GM12874 (cell line): ENCODE data around the gene AKAP7.

Source experiments
- CTCF ChIP-seq: IDR thresholded peaks from 2 replicates; pipeline ENCODE4 v1.5.1; 2011; ENCODE audit warnings: low read depth, mild to moderate bottlenecking, control low read depth, low read length, moderate library complexity; ENCODE audit not compliant: insufficient read depth

AKAP7 gene

GRCh38 chr6:131270534-131270933 is 135.3 kb downstream of the AKAP7 start:
- no peak for TF ChIP-seq CTCF

GRCh38 chr6:131275273-131275672 is 140.0 kb downstream of the AKAP7 start:
- no peak for TF ChIP-seq CTCF

GRCh38 chr6:131277591-131277990 is 142.3 kb downstream of the AKAP7 start:
- TF ChIP-seq CTCF = no peak

GRCh38 chr6:131281471-131282270 is 146.4 kb downstream of the AKAP7 start:
- TF ChIP-seq CTCF = no peak

- TF ChIP-seq CTCF = no peak
Measured at GRCh38 chr6:131282365-131282764, 147.1 kb downstream of the AKAP7 start.

- TF ChIP-seq CTCF = no peak
Measured at GRCh38 chr6:131283466-131284175, 148.4 kb downstream of the AKAP7 start.

GRCh38 chr6:131285548-131285947 is 150.3 kb downstream of the AKAP7 start:
- TF ChIP-seq CTCF = no peak
